Common myeloid progenitor, CD34-positive (primary cell): Measurements from ENCODE around the gene STUB1.

Source experiments
- CTCF ChIA-PET: fragments of 350-600 bp; sonication (Branson Sonifier 250); formaldehyde crosslinking; loops from one replicate; lab custom pipeline; 2021; ENCODE audit warnings: antibody characterized with exemption; lab: Charles Lee
- POLR2A ChIA-PET: fragments of 350-600 bp; sonication (Branson Sonifier 250); formaldehyde crosslinking; loops from one replicate; lab custom pipeline; 2021; ENCODE audit warnings: antibody characterized with exemption; lab: Charles Lee
- DNase-seq, 3 donors: peaks; one replicate each; pipeline versions ENCODE4 v3.0.0 to v3.0.0-alpha.2; 2013
- H3K27ac ChIP-seq, 2 experiments: 1 replicate in 1 of 2; 2 replicates in 1 of 2; pipeline ENCODE4 v1.7.0; 2013; ENCODE audit warnings: inconsistent platforms in 2 of 2, low read length in 2 of 2, mild to moderate bottlenecking in 2 of 2, low read depth in 1 of 2, moderate library complexity in 1 of 2; ENCODE audit not compliant: severe bottlenecking in 2 of 2, insufficient read depth in 1 of 2, poor library complexity in 1 of 2
- H3K27me3 ChIP-seq, 5 experiments: replicated peaks in 2 of 5; 1 replicate in 3 of 5; 2 replicates in 2 of 5; pipeline versions ENCODE4 v1.6.1 to v1.7.0; 2013; ENCODE audit warnings: low read length in 4 of 5, mild to moderate bottlenecking in 2 of 5, moderate library complexity in 2 of 5, inconsistent platforms in 1 of 5; ENCODE audit not compliant: insufficient read depth in 5 of 5, control insufficient read depth in 4 of 5
- H3K36me3 ChIP-seq, 4 experiments: 1 replicate in 2 of 4; 2 replicates in 2 of 4; pipeline versions ENCODE4 v1.6.1 to v1.7.0; 2013; ENCODE audit warnings: low read length in 3 of 4, control low read depth in 1 of 4, mild to moderate bottlenecking in 1 of 4; ENCODE audit not compliant: control insufficient read depth in 4 of 4, insufficient read depth in 4 of 4
- H3K4me1 ChIP-seq, 4 experiments: 1 replicate in 3 of 4; 2 replicates in 1 of 4; pipeline versions ENCODE4 v1.6.1 to v1.7.1; 2013; ENCODE audit warnings: low read length in 3 of 4, mild to moderate bottlenecking in 3 of 4, control low read depth in 1 of 4, inconsistent platforms in 1 of 4, moderate library complexity in 1 of 4; ENCODE audit not compliant: control insufficient read depth in 4 of 4, insufficient read depth in 4 of 4; ENCODE audit errors: control extremely low read depth in 1 of 4
- H3K4me3 ChIP-seq, 7 experiments: 1 replicate in 4 of 7; 2 replicates in 3 of 7; pipeline versions ENCODE4 v1.5.1 to v1.7.0; 2013; ENCODE audit warnings: mild to moderate bottlenecking in 7 of 7, low read length in 6 of 7, moderate library complexity in 6 of 7, inconsistent platforms in 2 of 7, low read depth in 2 of 7, control low read depth in 1 of 7; ENCODE audit not compliant: insufficient read depth in 4 of 7, control insufficient read depth in 1 of 7; ENCODE audit errors: extremely low read depth in 1 of 7
- H3K9me3 ChIP-seq, 5 experiments: 1 replicate in 4 of 5; 2 replicates in 1 of 5; pipeline versions ENCODE4 v1.6.1 to v1.7.1; 2013; ENCODE audit warnings: low read length in 4 of 5, mild to moderate bottlenecking in 2 of 5, inconsistent platforms in 1 of 5, low read depth in 1 of 5, moderate library complexity in 1 of 5; ENCODE audit not compliant: control insufficient read depth in 4 of 5, insufficient read depth in 2 of 5; ENCODE audit errors: control extremely low read depth in 1 of 5
- WGBS: methylation state at CpG from one replicate; pipeline ENCODE4 v1.1.5; 2013; ENCODE audit not compliant: insufficient coverage; 5-methylcytosine and 5-hydroxymethylcytosine counted together

STUB1 gene

GRCh38 chr16:644556-644955 lies 35.7 kb upstream of the STUB1 start:
- 100% methylated on average over 8 of the region's 12 CpGs for WGBS
- Histone ChIP-seq H3K36me3 (peaks cover 0 to 13% (median 0%) of the 10 kb centered on the region in 4 experiments), H3K27me3 (no peaks in the 10 kb centered on the region), H3K27ac (no peak overlapping the region), H3K4me1 (peaks cover 0 to 46% (median 44%) of the 10 kb centered on the region in 4 experiments), H3K4me3 (no peak overlapping the region), H3K9me3 (no peaks in the 10 kb centered on the region)
- CTCF ChIA-PET, result no interaction called here
- DNase-seq, result no peak
- POLR2A ChIA-PET, result no interaction called here

- Histone ChIP-seq H3K4me1 (peaks cover 0 to 51% (median 47%) of the 10 kb centered on the region in 4 experiments), H3K27ac (no peak overlapping the region), H3K9me3 (no peaks in the 10 kb centered on the region), H3K27me3 (no peaks in the 10 kb centered on the region), H3K36me3 (peaks cover 0 to 17% (median 0%) of the 10 kb centered on the region in 4 experiments), H3K4me3 (no peak overlapping the region)
- POLR2A ChIA-PET, result interaction anchor here (0.6 kb wide), 1 partner anchor 175 kb away, joined by 3 read pairs; no protein-coding TSS in a partner anchor
- DNase-seq, result no peak
- CTCF ChIA-PET, result no interaction called here
- 96% methylated on average over 17 of the region's 32 CpGs for WGBS
Observed at GRCh38 chr16:645852-646678, 34.1 kb upstream of the STUB1 start.

- Histone ChIP-seq H3K4me1 (peaks cover 0 to 45% (median 41%) of the 10 kb centered on the region in 4 experiments), H3K27me3 (no peaks in the 10 kb centered on the region), H3K4me3 (no peak overlapping the region), H3K27ac (no peak overlapping the region), H3K9me3 (no peaks in the 10 kb centered on the region), H3K36me3 (peaks cover 0 to 22% (median 0%) of the 10 kb centered on the region in 4 experiments)
- 95% methylated on average over 12 of the region's 22 CpGs for WGBS
- ChIA-PET POLR2A (no interaction called here), CTCF (interaction anchor here (1.5 kb wide), 1 partner anchor 70 kb away, joined by 5 read pairs; no protein-coding TSS in a partner anchor)
- DNase-seq, result no peak
Observed at GRCh38 chr16:646679-647172, 33.5 kb upstream of the STUB1 start.

GRCh38 chr16:647173-647902 lies 32.9 kb upstream of the STUB1 start:
- WGBS, result 94% methylated on average over 13 of the region's 25 CpGs
- Histone ChIP-seq H3K27ac (no peak overlapping the region), H3K4me3 (no peak overlapping the region), H3K36me3 (peaks cover 0 to 28% (median 2%) of the 10 kb centered on the region in 4 experiments), H3K27me3 (no peaks in the 10 kb centered on the region), H3K9me3 (no peaks in the 10 kb centered on the region), H3K4me1 (peaks cover 0 to 40% (median 39%) of the 10 kb centered on the region in 4 experiments)
- CTCF ChIA-PET, result interaction anchor here (1.2 to 1.5 kb wide), 2 partner anchors 42 to 70 kb away, joined by 3 to 5 read pairs; no protein-coding TSS in a partner anchor
- no peak for DNase-seq
- POLR2A ChIA-PET, result interaction anchor here (0.7 kb wide), 1 partner anchor 1854 kb away, joined by 3 read pairs; no protein-coding TSS in a partner anchor

- H3K27ac ChIP-seq, result peak overlapping the region; percentile 79 to 88
- H3K9me3 ChIP-seq, result no peaks in the 10 kb centered on the region
- H3K27me3 ChIP-seq, result no peaks in the 10 kb centered on the region
- peaks cover 0 to 37% (median 5%) of the 10 kb centered on the region in 4 experiments for H3K36me3 ChIP-seq
- peak overlapping the region in 6 of 7 experiments; percentile 38 to 81 (median 74) for H3K4me3 ChIP-seq
- CTCF ChIA-PET, result interaction anchor here (0.9 to 2.0 kb wide), 4 partner anchors 12 to 71 kb away, joined by 3 to 5 read pairs (median 4); partner anchors contain the start of gene METTL26
- H3K4me1 ChIP-seq, result peaks cover 0 to 31% (median 31%) of the 10 kb centered on the region in 4 experiments
- POLR2A ChIA-PET, result interaction anchor here (0.7 kb wide), 1 partner anchor 1853 kb away, joined by 3 read pairs; no protein-coding TSS in a partner anchor
- peak in 2 of 3 donors; percentile 47 to 56 for DNase-seq
- 46% methylated on average over 16 of the region's 24 CpGs for WGBS
Observed at GRCh38 chr16:648071-648780, 32.0 kb upstream of the STUB1 start.
